Nephron progenitor cell (in vitro differentiated cells): Measurements from ENCODE around the gene CNTN1.
"Not testable (repeated sequence)": the region's sequence is repeated elsewhere in the genome, so short reads cannot be mapped to it uniquely, and the experiment has no call there.

Source experiments
- DNase-seq: peaks from one replicate; pipeline ENCODE4 v3.0.0; 2021
- H3K27ac Mint-ChIP-seq: 2 replicates; pipeline ENCODE4 v1.8.0; 2021; ENCODE audit warnings: mild to moderate bottlenecking, moderate library complexity, mixed read lengths
- H3K27me3 Mint-ChIP-seq: 2 replicates; pipeline ENCODE4 v1.8.0; 2021; ENCODE audit warnings: mild to moderate bottlenecking, low read depth, mixed read lengths; ENCODE audit not compliant: poor library complexity
- H3K36me3 Mint-ChIP-seq: 2 replicates; pipeline ENCODE4 v1.8.0; 2021; ENCODE audit warnings: low read depth, mixed read lengths
- H3K4me1 Mint-ChIP-seq: 2 replicates; pipeline ENCODE4 v1.8.0; 2021; ENCODE audit warnings: mixed read lengths
- H3K4me3 Mint-ChIP-seq: 2 replicates; pipeline ENCODE4 v1.8.0; 2021; ENCODE audit warnings: mild to moderate bottlenecking, moderate library complexity, mixed read lengths
- H3K9me3 Mint-ChIP-seq: 2 replicates; pipeline ENCODE4 v1.8.0; 2021; ENCODE audit warnings: mild to moderate bottlenecking, moderate library complexity, mixed read lengths
- TF ChIP-seq, protein P1 (sequence below): fragments of 200-600 bp; sonication (generic); IDR thresholded peaks from 2 replicates; pipeline ENCODE4 v1.5.0; 2021; ENCODE audit warnings: antibody characterized with exemption

Gene CNTN1

DNA sequence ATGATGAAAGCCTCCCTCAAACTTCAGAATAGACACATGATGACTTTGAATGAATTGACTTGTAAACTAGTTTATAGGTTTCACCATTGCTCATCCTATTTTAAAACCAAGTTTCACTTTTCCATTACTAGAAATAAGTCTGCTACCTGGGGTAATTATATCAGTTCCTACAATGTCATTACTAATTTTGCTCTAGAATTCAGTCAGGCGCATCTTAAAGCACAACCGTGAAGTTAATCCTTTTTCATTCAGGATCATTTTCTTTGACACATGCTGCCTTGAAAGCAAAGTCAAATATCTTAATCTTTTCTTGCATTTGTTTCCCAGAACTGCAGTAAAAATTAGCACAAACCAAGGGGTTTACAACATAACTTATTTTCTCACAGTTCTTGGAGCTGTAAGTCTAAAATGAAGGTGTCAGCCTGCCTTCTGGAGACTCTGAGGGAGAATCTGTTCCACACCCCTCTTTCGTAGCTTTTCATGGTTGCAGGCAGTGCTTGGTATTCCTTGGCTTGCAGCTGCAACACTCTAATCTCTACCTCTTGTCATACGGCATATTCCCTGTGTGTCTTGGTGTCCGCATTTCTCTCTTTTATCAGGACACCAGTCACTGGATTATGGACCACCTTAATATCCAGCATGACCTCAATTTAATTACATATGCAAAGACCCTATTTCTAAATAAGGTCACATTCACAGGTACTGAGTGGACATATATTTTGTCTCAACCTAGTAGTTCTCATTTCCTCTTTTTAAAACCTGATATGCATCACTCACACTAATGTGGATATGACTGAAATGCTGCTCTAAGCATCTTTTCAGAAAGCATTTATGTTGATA is 381.6 kb downstream of the CNTN1 start:
- Mint-ChIP-seq H3K27me3 (no peaks in the 10 kb centered on the region), H3K9me3 (no peaks in the 10 kb centered on the region), H3K36me3 (no peaks in the 10 kb centered on the region), H3K4me1 (peaks cover 20% of the 10 kb centered on the region), H3K4me3 (no peak overlapping the region), H3K27ac (no peak overlapping the region)
- TF ChIP-seq, protein P1, sequence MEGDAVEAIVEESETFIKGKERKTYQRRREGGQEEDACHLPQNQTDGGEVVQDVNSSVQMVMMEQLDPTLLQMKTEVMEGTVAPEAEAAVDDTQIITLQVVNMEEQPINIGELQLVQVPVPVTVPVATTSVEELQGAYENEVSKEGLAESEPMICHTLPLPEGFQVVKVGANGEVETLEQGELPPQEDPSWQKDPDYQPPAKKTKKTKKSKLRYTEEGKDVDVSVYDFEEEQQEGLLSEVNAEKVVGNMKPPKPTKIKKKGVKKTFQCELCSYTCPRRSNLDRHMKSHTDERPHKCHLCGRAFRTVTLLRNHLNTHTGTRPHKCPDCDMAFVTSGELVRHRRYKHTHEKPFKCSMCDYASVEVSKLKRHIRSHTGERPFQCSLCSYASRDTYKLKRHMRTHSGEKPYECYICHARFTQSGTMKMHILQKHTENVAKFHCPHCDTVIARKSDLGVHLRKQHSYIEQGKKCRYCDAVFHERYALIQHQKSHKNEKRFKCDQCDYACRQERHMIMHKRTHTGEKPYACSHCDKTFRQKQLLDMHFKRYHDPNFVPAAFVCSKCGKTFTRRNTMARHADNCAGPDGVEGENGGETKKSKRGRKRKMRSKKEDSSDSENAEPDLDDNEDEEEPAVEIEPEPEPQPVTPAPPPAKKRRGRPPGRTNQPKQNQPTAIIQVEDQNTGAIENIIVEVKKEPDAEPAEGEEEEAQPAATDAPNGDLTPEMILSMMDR = no peak
- no peak for DNase-seq

DNA sequence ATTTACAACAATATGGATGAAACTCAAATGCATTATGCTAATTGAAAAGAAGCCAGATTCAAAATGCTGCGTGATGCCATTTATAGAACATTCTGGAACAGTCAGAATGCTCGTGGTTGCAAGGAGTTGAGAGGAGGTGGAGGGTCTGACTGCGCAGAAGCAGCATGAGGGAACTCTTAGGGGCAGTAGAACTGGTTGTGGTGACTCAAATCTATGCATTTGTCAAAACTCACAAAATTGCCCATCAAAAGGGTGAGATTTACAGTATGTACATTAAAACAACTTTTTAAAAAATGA is 382.2 kb downstream of the CNTN1 start:
- Mint-ChIP-seq H3K27ac (no peak overlapping the region), H3K9me3 (peaks cover 2% of the 10 kb centered on the region), H3K36me3 (no peaks in the 10 kb centered on the region), H3K4me1 (peaks cover 20% of the 10 kb centered on the region), H3K27me3 (no peaks in the 10 kb centered on the region), H3K4me3 (no peak overlapping the region)
- TF ChIP-seq, protein P1 = no peak
- DNase-seq = no peak

DNA sequence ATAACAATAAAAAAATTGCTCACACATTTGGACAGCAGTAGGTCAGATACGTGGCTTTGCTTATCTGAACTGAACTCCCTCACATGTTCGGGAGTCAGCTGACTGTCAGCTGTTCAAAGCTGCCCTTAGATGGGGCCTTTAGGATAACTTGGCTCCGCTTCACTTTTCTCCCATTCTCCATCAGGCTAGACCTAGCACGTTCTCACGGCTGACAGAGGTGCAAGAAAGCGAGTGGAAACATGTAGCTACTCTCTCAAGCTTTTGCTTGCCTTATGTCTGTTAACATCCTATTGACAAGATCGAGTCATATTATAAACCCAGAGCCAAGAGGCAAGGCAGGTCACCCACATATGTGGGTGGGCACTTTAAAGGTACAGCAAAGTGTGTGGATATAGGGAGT is 383.9 kb downstream of the CNTN1 start:
- Mint-ChIP-seq H3K27ac (peak overlapping the region; percentile 9), H3K27me3 (no peaks in the 10 kb centered on the region), H3K36me3 (no peaks in the 10 kb centered on the region), H3K4me1 (peaks cover 20% of the 10 kb centered on the region), H3K9me3 (peaks cover 19% of the 10 kb centered on the region), H3K4me3 (no peak overlapping the region)
- TF ChIP-seq, protein P1 = no peak
- DNase-seq = no peak

DNA sequence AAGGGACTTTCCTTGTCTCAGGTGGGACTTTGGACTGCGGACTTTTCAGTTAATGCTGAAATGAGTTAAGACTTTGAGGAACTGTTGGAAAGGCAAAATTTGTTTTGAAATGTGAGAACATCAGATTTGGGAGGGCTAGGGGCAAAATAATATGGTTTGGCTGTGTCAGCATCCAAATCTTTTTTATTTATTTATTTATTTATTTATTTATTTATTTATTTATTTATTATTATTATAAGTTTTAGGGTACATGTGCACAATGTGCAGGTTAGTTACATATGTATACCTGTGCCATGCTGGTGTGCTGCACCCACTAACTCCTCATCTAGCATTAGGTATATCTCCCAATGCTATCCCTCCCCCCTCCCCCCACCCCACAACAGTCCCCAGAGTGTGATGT is 389.0 kb downstream of the CNTN1 start:
- not testable (repeated sequence) for H3K27ac Mint-ChIP-seq, DNase-seq, H3K36me3 Mint-ChIP-seq

DNA sequence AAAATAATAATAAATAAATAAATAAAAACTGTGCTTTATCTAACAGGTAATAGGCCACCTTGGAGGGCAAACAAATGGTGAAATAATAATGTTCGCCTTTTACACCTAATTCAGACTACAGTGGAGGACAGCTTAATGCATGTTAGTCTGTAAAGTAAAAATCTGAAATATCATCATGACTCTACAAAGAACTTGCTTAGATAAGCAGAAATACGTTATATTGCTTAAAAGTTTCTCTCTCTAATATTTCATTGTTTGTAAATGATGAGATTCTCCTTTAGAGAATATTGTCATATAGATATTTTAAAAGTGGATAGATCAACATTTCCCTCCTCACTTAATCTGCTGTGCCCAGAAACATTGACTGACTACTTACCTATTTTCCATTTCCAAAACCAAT is 397.2 kb downstream of the CNTN1 start:
- Mint-ChIP-seq H3K9me3 (peaks cover 36% of the 10 kb centered on the region), H3K27ac (no peak overlapping the region), H3K4me3 (no peak overlapping the region), H3K4me1 (peaks cover 12% of the 10 kb centered on the region), H3K27me3 (no peaks in the 10 kb centered on the region), H3K36me3 (peaks cover 7% of the 10 kb centered on the region)
- TF ChIP-seq, protein P1 = no peak
- no peak for DNase-seq

More for the DNA sequence above, 389.0 kb downstream of the CNTN1 start:
- not testable (repeated sequence) for H3K27me3 Mint-ChIP-seq, H3K4me3 Mint-ChIP-seq, H3K4me1 Mint-ChIP-seq
- H3K9me3 Mint-ChIP-seq = peaks cover 41% of the 10 kb centered on the region

DNA sequence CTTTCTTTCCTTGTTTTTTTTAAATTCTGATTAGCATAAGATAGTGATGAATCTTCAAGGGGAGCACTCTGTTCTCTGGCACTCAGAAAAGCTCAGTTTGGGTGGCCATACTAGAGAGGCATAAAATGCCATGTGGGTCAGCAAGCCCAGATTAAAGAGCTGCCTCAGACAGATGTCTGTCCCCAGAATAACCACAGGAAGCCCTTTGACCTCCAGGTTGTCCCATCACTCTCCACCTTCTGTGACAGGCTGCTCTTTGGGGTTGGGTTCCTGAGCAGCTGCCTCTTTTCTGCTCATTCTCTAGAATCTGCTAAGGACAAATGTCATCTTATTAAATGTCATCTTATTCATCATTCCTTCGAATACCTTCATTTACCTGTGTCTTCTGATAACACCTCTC is 399.9 kb downstream of the CNTN1 start:
- peaks cover 12% of the 10 kb centered on the region for H3K4me1 Mint-ChIP-seq
- H3K4me3 Mint-ChIP-seq = no peak overlapping the region
- no peak for DNase-seq
- H3K36me3 Mint-ChIP-seq = peaks cover 6% of the 10 kb centered on the region
- peaks cover 28% of the 10 kb centered on the region for H3K9me3 Mint-ChIP-seq
- no peak overlapping the region for H3K27ac Mint-ChIP-seq
- TF ChIP-seq, protein P1 = no peak
- no peaks in the 10 kb centered on the region for H3K27me3 Mint-ChIP-seq
